DND-41 (cell line): ENCODE measurements around the gene PXT1.

Experiments
- ATAC-seq: fragments of 200-7000 bp; cut with Tn5 transposase; 3 replicates; pipeline ENCODE4 v1.9.1; 2021; ENCODE audit warnings: low read depth; ENCODE audit not compliant: insufficient read depth
- DNase-seq: peaks from one replicate; pipeline ENCODE4 v3.0.0-alpha.2; 2020
- H2AFZ ChIP-seq: 2 replicates; pipeline ENCODE4 v1.6.0; 2012; ENCODE audit warnings: low read depth, low read length
- H3K27ac ChIP-seq: 2 replicates; pipeline ENCODE4 v1.5.1; 2012; ENCODE audit warnings: low read length, inconsistent platforms
- H3K27me3 ChIP-seq: fragments of 200-600 bp; sonication (generic); 2 replicates; pipeline ENCODE4 v1.6.0; 2012; ENCODE audit warnings: low read length, mild to moderate bottlenecking, inconsistent platforms; ENCODE audit not compliant: insufficient read depth, poor library complexity
- H3K36me3 ChIP-seq: 2 replicates; pipeline ENCODE4 v1.5.1; 2012; ENCODE audit warnings: low read length, inconsistent platforms; ENCODE audit not compliant: insufficient read depth
- H3K4me1 ChIP-seq: 2 replicates; pipeline ENCODE4 v1.5.1; 2012; ENCODE audit warnings: mild to moderate bottlenecking, low read length; ENCODE audit not compliant: insufficient read depth
- H3K4me2 ChIP-seq: 2 replicates; pipeline ENCODE4 v1.6.0; 2012; ENCODE audit warnings: mild to moderate bottlenecking, moderate library complexity, low read length, inconsistent platforms; ENCODE audit not compliant: insufficient read depth
- H3K4me3 ChIP-seq, 2 experiments: fragments of 200-600 bp in 1 of 2; shearing (Covaris generic) in 1 of 2; 2 replicates each; pipeline ENCODE4 v1.5.1; 2012 to 2016; ENCODE audit warnings: inconsistent platforms in 2 of 2, low read length in 2 of 2, mild to moderate bottlenecking in 2 of 2, low read depth in 1 of 2, moderate library complexity in 1 of 2
- H3K79me2 ChIP-seq: 2 replicates; pipeline ENCODE4 v1.6.0; 2012; ENCODE audit warnings: low read length, inconsistent platforms; ENCODE audit not compliant: insufficient read depth
- H3K9ac ChIP-seq: 2 replicates; pipeline ENCODE4 v1.6.0; 2012; ENCODE audit warnings: low read depth, mild to moderate bottlenecking, inconsistent platforms, low read length, moderate library complexity
- H3K9me3 ChIP-seq: 2 replicates; pipeline ENCODE4 v1.5.1; 2012; ENCODE audit warnings: low read length, moderate library complexity, mild to moderate bottlenecking, inconsistent platforms; ENCODE audit not compliant: insufficient read depth, severe bottlenecking
- H4K20me1 ChIP-seq: 2 replicates; pipeline ENCODE4 v1.6.0; 2012; ENCODE audit warnings: low read length; ENCODE audit not compliant: insufficient read depth
- CTCF ChIP-seq: IDR thresholded peaks from 2 replicates; pipeline ENCODE4 v1.5.1; 2012; ENCODE audit warnings: borderline replicate concordance, low read length, moderate library complexity, mild to moderate bottlenecking; ENCODE audit not compliant: poor library complexity, severe bottlenecking; ENCODE audit errors: extremely low read depth
- EZH2 ChIP-seq: IDR thresholded peaks from 3 replicates; pipeline ENCODE4 v1.6.1; 2012; ENCODE audit warnings: borderline replicate concordance, low read depth, mild to moderate bottlenecking, moderate library complexity, low read length, inconsistent platforms; ENCODE audit not compliant: severe bottlenecking

Gene PXT1

DNA sequence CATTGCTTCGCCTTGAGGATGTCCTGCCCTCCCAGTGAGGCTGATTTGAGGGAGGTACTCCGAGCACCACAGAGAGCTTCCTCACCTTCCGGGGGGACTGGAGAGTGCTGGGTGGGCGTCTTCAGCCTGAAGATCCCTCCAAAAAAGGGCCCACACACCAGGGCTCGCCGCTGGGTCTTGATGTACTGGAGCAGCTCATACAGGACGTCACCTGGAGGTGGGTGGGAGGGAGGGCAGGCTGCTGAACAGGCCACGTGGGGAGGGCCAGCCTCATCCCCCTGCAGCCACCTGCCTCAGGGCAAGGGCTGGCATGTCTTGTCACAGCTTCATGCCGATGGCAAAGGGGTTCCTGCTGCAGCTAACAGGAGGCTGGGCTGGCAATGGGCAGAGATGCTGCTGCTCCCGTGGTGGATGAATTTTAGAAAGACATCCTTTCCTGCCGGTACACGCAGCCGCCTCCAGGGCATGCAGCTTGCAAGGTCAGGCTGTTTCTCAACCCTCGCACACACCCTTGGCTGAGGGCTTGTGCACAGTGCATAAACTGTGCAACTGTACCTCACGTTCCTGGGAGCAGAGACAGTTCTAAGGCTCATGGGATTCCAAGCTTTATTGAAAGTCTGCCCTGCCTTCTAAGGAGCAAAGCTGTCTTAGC is 69.2 kb downstream of the PXT1 start:
- H3K9me3 ChIP-seq, result no peaks in the 10 kb centered on the region
- H3K4me2 ChIP-seq, result no peak overlapping the region
- no peak overlapping the region for H2AFZ ChIP-seq
- H3K36me3 ChIP-seq, result no peaks in the 10 kb centered on the region
- DNase-seq (no peak), ATAC-seq (no peak)
- no peaks in the 10 kb centered on the region for H3K79me2 ChIP-seq
- no peaks in the 10 kb centered on the region for H3K27me3 ChIP-seq
- no peaks in the 10 kb centered on the region for H3K4me1 ChIP-seq
- no peak overlapping the region for H3K27ac ChIP-seq
- H4K20me1 ChIP-seq, result no peaks in the 10 kb centered on the region
- H3K9ac ChIP-seq, result no peak overlapping the region
- no peak overlapping the region for H3K4me3 ChIP-seq
- TF ChIP-seq CTCF (no peak), EZH2 (no peak)

GRCh38 chr6:36372088-36372487 is 70.6 kb downstream of the PXT1 start:
- Histone ChIP-seq H3K4me2 (no peak overlapping the region), H3K9me3 (no peaks in the 10 kb centered on the region), H3K4me1 (no peaks in the 10 kb centered on the region), H3K27ac (no peak overlapping the region), H3K79me2 (no peaks in the 10 kb centered on the region), H3K4me3 (no peak overlapping the region), H4K20me1 (no peaks in the 10 kb centered on the region), H3K36me3 (no peaks in the 10 kb centered on the region), H3K27me3 (no peaks in the 10 kb centered on the region), H2AFZ (no peak overlapping the region), H3K9ac (no peak overlapping the region)
- no peak for ATAC-seq
- TF ChIP-seq CTCF (no peak), EZH2 (no peak)
- no peak for DNase-seq

DNA sequence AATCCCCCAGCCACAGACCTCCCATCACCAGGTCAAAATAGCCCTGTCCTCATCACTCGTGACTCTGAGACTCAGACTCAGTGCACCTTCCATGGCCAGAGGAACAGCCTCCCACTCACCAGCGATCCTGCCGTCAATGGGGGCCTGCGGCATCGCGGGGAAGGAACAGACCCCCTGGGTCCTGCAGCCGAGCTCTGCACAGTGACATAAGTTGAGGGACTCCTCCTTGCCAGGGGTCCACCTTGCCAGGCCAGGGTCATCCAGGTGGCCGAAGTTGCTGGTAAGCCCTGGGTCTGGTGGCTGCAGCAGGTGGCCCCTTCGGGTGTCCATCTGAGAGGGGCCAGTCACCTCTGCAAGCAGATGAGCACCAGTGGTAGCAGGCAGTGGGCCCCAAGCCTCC is 71.4 kb downstream of the PXT1 start:
- TF ChIP-seq CTCF, result no peak
- TF ChIP-seq EZH2, result no peak

More for the DNA sequence above, 71.4 kb downstream of the PXT1 start:
- no peaks in the 10 kb centered on the region for H3K27me3 ChIP-seq
- no peak overlapping the region for H3K4me2 ChIP-seq
- no peak overlapping the region for H3K27ac ChIP-seq
- no peaks in the 10 kb centered on the region for H3K4me1 ChIP-seq
- H3K79me2 ChIP-seq, result no peaks in the 10 kb centered on the region
- no peaks in the 10 kb centered on the region for H3K9me3 ChIP-seq
- no peaks in the 10 kb centered on the region for H3K36me3 ChIP-seq
- no peak overlapping the region for H3K4me3 ChIP-seq
- no peak for DNase-seq
- no peak overlapping the region for H2AFZ ChIP-seq
- no peaks in the 10 kb centered on the region for H4K20me1 ChIP-seq
- ATAC-seq, result no peak
- H3K9ac ChIP-seq, result no peak overlapping the region
